ENCODE results near the gene NR4A3. TPM values are rescaled to one million over a fixed set of nuclear protein-coding genes. Genes with fewer than 3 reads are reported as not detected.

NR4A3 gene
- polyA plus RNA-seq, 3 donors = 0.88 to 2.1 (median 0.92) TPM

GRCh38 chr9:99832558-99832864, 10.8 kb downstream of the NR4A3 start:
- no peak for DNase-seq
- intact Hi-C loops (cut with micrococcal nuclease) = no loop called here

GRCh38 chr9:99833735-99834134, 12.1 kb downstream of the NR4A3 start:
- no peak overlapping the region for H2AFZ ChIP-seq (ENCODE audit: insufficient read depth, low read depth, low read length, poor library complexity, severe bottlenecking)
- no peak overlapping the region for H3K9ac ChIP-seq (ENCODE audit: insufficient read depth, low read length, poor library complexity, severe bottlenecking)
- peaks cover 0 to 9% (median 3%) of the 10 kb centered on the region in 7 donors for H3K9me3 Mint-ChIP-seq
- no peak for TF ChIP-seq CTCF (IDR thresholded peaks at IDR 0.05)
- no peaks in the 10 kb centered on the region for H3K79me2 ChIP-seq (ENCODE audit: insufficient read depth, low read length)
- intact Hi-C loops (cut with micrococcal nuclease) = no loop called here
- peaks cover 3 to 6% of the 10 kb centered on the region in 2 donors for H3K36me3 Mint-ChIP-seq
- H3K27me3 ChIP-seq (ENCODE audit: control insufficient read depth in 2 of 2, insufficient read depth in 2 of 2, low read length in 2 of 2) = peaks cover 38 to 40% of the 10 kb centered on the region in 2 donors
- no peak overlapping the region for H3K4me3 ChIP-seq (replicated peaks in 1 of 3; ENCODE audit: low read depth in 2 of 3, low read length in 3 of 3)
- peak in 1 of 3 donors; percentile 23 for DNase-seq
- peaks cover 0 to 2% of the 10 kb centered on the region in 2 donors for H3K4me1 ChIP-seq (ENCODE audit: control insufficient read depth in 1 of 2, insufficient read depth in 2 of 2, low read length in 2 of 2)
- no peak overlapping the region for H3K4me3 Mint-ChIP-seq
- no peak overlapping the region for H3K27ac ChIP-seq (ENCODE audit: low read depth in 1 of 2, low read length in 2 of 2)
- H3K9me3 ChIP-seq (replicated peaks in 1 of 2; ENCODE audit: control insufficient read depth in 1 of 2, insufficient read depth in 1 of 2, low read length in 2 of 2) = no peaks in the 10 kb centered on the region
- H3K27me3 Mint-ChIP-seq (ENCODE audit: low read depth in 3 of 3) = peaks cover 34 to 43% (median 34%) of the 10 kb centered on the region in 3 donors
- H3K36me3 ChIP-seq (replicated peaks in 1 of 2; ENCODE audit: control insufficient read depth in 1 of 2, insufficient read depth in 2 of 2, low read length in 2 of 2) = no peaks in the 10 kb centered on the region
- H3K4me2 ChIP-seq (replicated peaks; ENCODE audit: extremely low read depth, low read length, poor library complexity, severe bottlenecking) = no peak overlapping the region
- peaks cover 4% of the 10 kb centered on the region for H3K4me1 Mint-ChIP-seq
- 86% methylated on average over 1 of the region's 4 CpGs for WGBS (ENCODE audit: insufficient coverage)
- H4K20me1 ChIP-seq (ENCODE audit: insufficient read depth, low read length) = no peaks in the 10 kb centered on the region
- no peak overlapping the region for H3K27ac Mint-ChIP-seq

More at GRCh38 chr9:99832558-99832864, 10.8 kb downstream of the NR4A3 start:
- Mint-ChIP-seq H3K4me3 (peak overlapping the region in 1 of 2 donors; percentile 39), H3K4me1 (peaks cover 10% of the 10 kb centered on the region), H3K27ac (no peak overlapping the region), H3K9me3 (peaks cover 0 to 16% (median 7%) of the 10 kb centered on the region in 7 donors), H3K27me3 (ENCODE audit: low read depth in 3 of 3) (peaks cover 42 to 55% (median 45%) of the 10 kb centered on the region in 3 donors), H3K36me3 (peaks cover 5 to 11% of the 10 kb centered on the region in 2 donors)
- H3K4me1 ChIP-seq (ENCODE audit: control insufficient read depth in 1 of 2, insufficient read depth in 2 of 2, low read length in 2 of 2) = peaks cover 0 to 10% of the 10 kb centered on the region in 2 donors
- no peak overlapping the region for H3K27ac ChIP-seq (ENCODE audit: low read depth in 1 of 2, low read length in 2 of 2)
- H4K20me1 ChIP-seq (ENCODE audit: insufficient read depth, low read length) = no peaks in the 10 kb centered on the region
- H3K36me3 ChIP-seq (replicated peaks in 1 of 2; ENCODE audit: control insufficient read depth in 1 of 2, insufficient read depth in 2 of 2, low read length in 2 of 2) = no peaks in the 10 kb centered on the region
- peaks cover 48 to 49% of the 10 kb centered on the region in 2 donors for H3K27me3 ChIP-seq (ENCODE audit: control insufficient read depth in 2 of 2, insufficient read depth in 2 of 2, low read length in 2 of 2)
- H2AFZ ChIP-seq (ENCODE audit: insufficient read depth, low read depth, low read length, poor library complexity, severe bottlenecking) = no peak overlapping the region
- no CpG with 5 or more reads among the region's 7 CpGs for WGBS (ENCODE audit: insufficient coverage)
- no peak overlapping the region for H3K9ac ChIP-seq (ENCODE audit: insufficient read depth, low read length, poor library complexity, severe bottlenecking)
- no peak overlapping the region for H3K4me2 ChIP-seq (replicated peaks; ENCODE audit: extremely low read depth, low read length, poor library complexity, severe bottlenecking)
- TF ChIP-seq CTCF (IDR thresholded peaks at IDR 0.05) = no peak
- H3K9me3 ChIP-seq (replicated peaks in 1 of 2; ENCODE audit: control insufficient read depth in 1 of 2, insufficient read depth in 1 of 2, low read length in 2 of 2) = peaks cover 0 to 5% of the 10 kb centered on the region in 2 donors
- no peaks in the 10 kb centered on the region for H3K79me2 ChIP-seq (ENCODE audit: insufficient read depth, low read length)
- no peak overlapping the region for H3K4me3 ChIP-seq (replicated peaks in 1 of 3; ENCODE audit: low read depth in 2 of 3, low read length in 3 of 3)

Data from CD14-positive monocyte (primary cell).